PC-3 (cell line): ENCODE data around the gene RBP4. TPM values are rescaled to one million over a fixed set of nuclear protein-coding genes. Genes with fewer than 3 reads are reported as not detected.

Source experiments
- ATAC-seq: fragments of 200-7000 bp; cut with Tn5 transposase; 2 replicates; pipeline ENCODE4 v1.9.1; 2020; ENCODE audit warnings: mild to moderate bottlenecking, moderate library complexity
- BruUV-seq: library from RNA; stranded (reverse); fragments of 400-500 nt; replicated peaks from 2 replicates; lab custom pipeline; 2021; lab: Mats Ljungman, UMichigan
- CTCF ChIA-PET: fragments of 300-600 bp; sonication (Branson Sonifier 250); formaldehyde crosslinking; loops from one replicate; lab custom pipeline; 2022; ENCODE audit warnings: antibody characterized with exemption; lab: Charles Lee
- POLR2A ChIA-PET: fragments of 300-600 bp; sonication (Branson Sonifier 250); formaldehyde crosslinking; loops from one replicate; lab custom pipeline; 2022; ENCODE audit warnings: antibody characterized with exemption; ENCODE audit not compliant: unreplicated experiment; lab: Charles Lee
- DNase-seq: peaks from one replicate; pipeline ENCODE4 v3.0.0-alpha.2; 2015
- H2AFZ ChIP-seq: fragments of 300-600 bp; sonication (generic); 2 replicates; pipeline ENCODE4 v1.6.0; 2016; ENCODE audit warnings: antibody characterized with exemption, low read length
- H3F3A ChIP-seq: fragments of 300-600 bp; sonication (generic); one replicate; pipeline ENCODE4 v1.6.0; 2017; ENCODE audit warnings: antibody characterized with exemption, low read length, control low read depth, mild to moderate bottlenecking; ENCODE audit not compliant: unreplicated experiment
- H3K27ac ChIP-seq: fragments of 300-600 bp; sonication (generic); 2 replicates; pipeline ENCODE4 v1.5.1; 2016; ENCODE audit warnings: mild to moderate bottlenecking, low read length
- H3K27me3 ChIP-seq: fragments of 300-600 bp; sonication (generic); 2 replicates; pipeline ENCODE4 v1.6.1; 2016; ENCODE audit warnings: low read length, mixed read lengths
- H3K36me3 ChIP-seq: fragments of 300-600 bp; sonication (generic); 2 replicates; pipeline ENCODE4 v1.6.1; 2016; ENCODE audit warnings: low read depth, mixed run types, low read length, mixed read lengths
- H3K4me1 ChIP-seq: fragments of 300-600 bp; sonication (generic); 2 replicates; pipeline ENCODE4 v1.5.1; 2016; ENCODE audit warnings: low read length; ENCODE audit not compliant: insufficient read depth
- H3K4me2 ChIP-seq: fragments of 300-600 bp; sonication (generic); 2 replicates; pipeline ENCODE4 v1.6.0; 2016; ENCODE audit warnings: low read length
- H3K4me3 ChIP-seq: fragments of 300-600 bp; sonication (generic); 2 replicates; pipeline ENCODE4 v1.5.1; 2016; ENCODE audit warnings: mild to moderate bottlenecking, low read length, mixed read lengths
- H3K79me2 ChIP-seq: fragments of 300-600 bp; sonication (generic); 2 replicates; pipeline ENCODE4 v1.6.1; 2017; ENCODE audit warnings: low read length, mixed read lengths
- H3K9ac ChIP-seq: fragments of 300-600 bp; sonication (generic); 2 replicates; pipeline ENCODE4 v1.6.0; 2016; ENCODE audit warnings: mild to moderate bottlenecking, low read length
- H3K9me2 ChIP-seq: fragments of 300-600 bp; sonication (generic); replicated peaks from 2 replicates; pipeline ENCODE4 v1.6.1; 2016; ENCODE audit warnings: mixed run types, low read length, mixed read lengths
- H3K9me3 ChIP-seq: fragments of 300-600 bp; sonication (generic); 2 replicates; pipeline ENCODE4 v1.6.1; 2016; ENCODE audit warnings: low read length, mixed read lengths
- H4K20me1 ChIP-seq: fragments of 300-600 bp; sonication (generic); 2 replicates; pipeline ENCODE4 v1.6.1; 2016; ENCODE audit warnings: low read length, mixed read lengths
- EZH2 ChIP-seq: fragments of 300-600 bp; sonication (generic); IDR thresholded peaks from one replicate; pipeline ENCODE4 v1.6.1; 2017; ENCODE audit warnings: antibody characterized with exemption, mild to moderate bottlenecking, low read length; ENCODE audit not compliant: unreplicated experiment
- EZH2phosphoT487 ChIP-seq: fragments of 300-600 bp; sonication (generic); IDR thresholded peaks from 2 replicates; pipeline ENCODE4 v1.6.1; 2018; ENCODE audit warnings: mild to moderate bottlenecking, antibody characterized with exemption, low read length, borderline replicate concordance
- intact Hi-C: fragments of 100-400 bp; cut with micrococcal nuclease; formaldehyde crosslinking; loops from 2 replicates; pipeline ENCODE4 v1.9.0; 2023
- total RNA-seq: library from RNA; depleted of rRNA; stranded (reverse); fragments of >200 nt; gene quantifications from 2 replicates; pipeline ENCODE4 v1.2.3, GENCODE V29; 2014
- TF ChIP-seq, protein P1 (sequence below): fragments of 300-600 bp; sonication (generic); conservative IDR thresholded peaks from 2 replicates; pipeline ENCODE4 v1.5.1; 2017; ENCODE audit warnings: antibody characterized with exemption, low read depth, mild to moderate bottlenecking, low read length

RBP4 gene
- total RNA-seq, 1 experiment from 2014 or later: 8.5 TPM

- TF ChIP-seq EZH2: no peak
- TF ChIP-seq, protein P1, sequence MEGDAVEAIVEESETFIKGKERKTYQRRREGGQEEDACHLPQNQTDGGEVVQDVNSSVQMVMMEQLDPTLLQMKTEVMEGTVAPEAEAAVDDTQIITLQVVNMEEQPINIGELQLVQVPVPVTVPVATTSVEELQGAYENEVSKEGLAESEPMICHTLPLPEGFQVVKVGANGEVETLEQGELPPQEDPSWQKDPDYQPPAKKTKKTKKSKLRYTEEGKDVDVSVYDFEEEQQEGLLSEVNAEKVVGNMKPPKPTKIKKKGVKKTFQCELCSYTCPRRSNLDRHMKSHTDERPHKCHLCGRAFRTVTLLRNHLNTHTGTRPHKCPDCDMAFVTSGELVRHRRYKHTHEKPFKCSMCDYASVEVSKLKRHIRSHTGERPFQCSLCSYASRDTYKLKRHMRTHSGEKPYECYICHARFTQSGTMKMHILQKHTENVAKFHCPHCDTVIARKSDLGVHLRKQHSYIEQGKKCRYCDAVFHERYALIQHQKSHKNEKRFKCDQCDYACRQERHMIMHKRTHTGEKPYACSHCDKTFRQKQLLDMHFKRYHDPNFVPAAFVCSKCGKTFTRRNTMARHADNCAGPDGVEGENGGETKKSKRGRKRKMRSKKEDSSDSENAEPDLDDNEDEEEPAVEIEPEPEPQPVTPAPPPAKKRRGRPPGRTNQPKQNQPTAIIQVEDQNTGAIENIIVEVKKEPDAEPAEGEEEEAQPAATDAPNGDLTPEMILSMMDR: no peak
- Histone ChIP-seq H3K9me3 (no peaks in the 10 kb centered on the region), H3K9ac (no peak overlapping the region), H3K36me3 (no peaks in the 10 kb centered on the region), H3K79me2 (no peaks in the 10 kb centered on the region), H3K4me3 (no peak overlapping the region), H2AFZ (no peak overlapping the region), H4K20me1 (no peaks in the 10 kb centered on the region), H3K27me3 (no peaks in the 10 kb centered on the region), H3F3A (no peaks in the 10 kb centered on the region), H3K27ac (no peak overlapping the region), H3K9me2 (no peaks in the 10 kb centered on the region), H3K4me2 (no peak overlapping the region), H3K4me1 (no peaks in the 10 kb centered on the region)
- DNase-seq (no peak), ATAC-seq (no peak)
- CTCF ChIA-PET: no interaction called here
- BruUV-seq: no TSS peak
- intact Hi-C loops: no loop called here
- POLR2A ChIA-PET: no interaction called here
Measured at GRCh38 chr10:93630625-93631557, 29.9 kb upstream of the RBP4 start.

- H3F3A ChIP-seq: no peaks in the 10 kb centered on the region
- H3K36me3 ChIP-seq: no peaks in the 10 kb centered on the region
- H2AFZ ChIP-seq: no peak overlapping the region
- H3K4me3 ChIP-seq: no peak overlapping the region
- no peaks in the 10 kb centered on the region for H3K9me3 ChIP-seq
- TF ChIP-seq EZH2phosphoT487: no peak
- no peak for TF ChIP-seq EZH2
- TF ChIP-seq, protein P1: no peak
- H3K4me2 ChIP-seq: no peak overlapping the region
- H4K20me1 ChIP-seq: no peaks in the 10 kb centered on the region
- H3K27ac ChIP-seq: no peak overlapping the region
- no peak for ATAC-seq
- CTCF ChIA-PET: no interaction called here
- H3K79me2 ChIP-seq: no peaks in the 10 kb centered on the region
- no peak overlapping the region for H3K9ac ChIP-seq
- no peaks in the 10 kb centered on the region for H3K27me3 ChIP-seq
- no peaks in the 10 kb centered on the region for H3K4me1 ChIP-seq
- no peaks in the 10 kb centered on the region for H3K9me2 ChIP-seq
- no peak for DNase-seq
- intact Hi-C loops: no loop called here
- BruUV-seq: no TSS peak
- POLR2A ChIA-PET: no interaction called here
Measured at GRCh38 chr10:93629647-93630305, 28.7 kb upstream of the RBP4 start.

GRCh38 chr10:93628858-93629257 is 27.8 kb upstream of the RBP4 start:
- BruUV-seq: no TSS peak
- no peak overlapping the region for H2AFZ ChIP-seq
- intact Hi-C loops: no loop called here
- no peaks in the 10 kb centered on the region for H3F3A ChIP-seq
- H3K4me1 ChIP-seq: no peaks in the 10 kb centered on the region
- H3K4me2 ChIP-seq: no peak overlapping the region
- no peaks in the 10 kb centered on the region for H3K9me3 ChIP-seq
- ATAC-seq (no peak), DNase-seq (no peak)
- no peaks in the 10 kb centered on the region for H3K9me2 ChIP-seq
- H3K9ac ChIP-seq: no peak overlapping the region
- H3K4me3 ChIP-seq: no peak overlapping the region
- no peaks in the 10 kb centered on the region for H3K79me2 ChIP-seq
- H3K27ac ChIP-seq: no peak overlapping the region
- ChIA-PET CTCF (no interaction called here), POLR2A (no interaction called here)
- H3K36me3 ChIP-seq: no peaks in the 10 kb centered on the region
- TF ChIP-seq EZH2 (no peak), EZH2phosphoT487 (no peak)
- TF ChIP-seq, protein P1: no peak
- no peaks in the 10 kb centered on the region for H3K27me3 ChIP-seq
- no peaks in the 10 kb centered on the region for H4K20me1 ChIP-seq
